NCI-H2081 treated with DMSO at 0.1 percent for 48 hours (cell line): ENCODE measurements around the gene TFDP2.
"Not testable (repeated sequence)": the region's sequence is repeated elsewhere in the genome, so short reads cannot be mapped to it uniquely, and the experiment has no call there.

Source experiments
- DNase-seq: peaks from one replicate; lab custom pipeline; 2025; lab: John Stamatoyannopoulos, UW

Gene TFDP2

GRCh38 chr3:142127941-142128658 is 21.2 kb downstream of the TFDP2 start:
- DNase-seq, result no peak

DNA sequence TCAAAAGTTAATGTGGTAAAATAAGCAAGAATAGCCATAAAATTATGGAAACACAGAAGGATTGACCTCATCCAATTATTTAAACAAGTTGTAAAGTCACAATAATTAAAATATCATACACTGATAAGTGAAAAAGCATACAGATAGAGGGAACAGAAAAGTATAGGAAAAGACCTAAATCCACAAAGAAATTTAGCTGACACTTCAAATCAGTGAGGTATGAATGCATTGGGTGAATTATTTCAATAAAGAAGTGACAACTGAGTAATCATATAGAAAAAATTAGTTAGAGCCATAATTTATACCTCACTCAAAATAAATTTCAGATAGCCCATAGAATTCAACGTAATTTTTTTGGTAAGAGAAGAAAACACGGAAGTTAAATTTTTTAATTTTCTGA is 25.1 kb downstream of the TFDP2 start:
- DNase-seq, result no peak

DNA sequence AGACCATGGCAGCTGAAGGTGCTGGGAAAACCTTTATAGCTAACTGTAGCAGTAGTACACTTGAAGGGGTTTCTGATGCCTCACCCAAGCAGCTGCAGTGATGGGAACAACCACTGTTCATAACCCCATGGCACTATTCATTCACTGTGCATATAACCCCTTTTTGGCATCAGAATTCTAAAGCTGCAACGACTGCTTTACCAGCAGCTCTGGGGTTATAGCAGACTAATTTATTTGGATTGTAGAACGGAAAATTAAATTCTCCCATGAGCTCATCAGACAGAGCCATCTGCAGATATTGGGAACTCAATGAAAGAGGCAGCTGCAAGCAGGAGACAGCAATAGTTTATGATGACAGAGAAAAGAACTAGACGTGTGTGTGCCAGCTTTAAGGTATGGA is 28.6 kb downstream of the TFDP2 start:
- no peak for DNase-seq

DNA sequence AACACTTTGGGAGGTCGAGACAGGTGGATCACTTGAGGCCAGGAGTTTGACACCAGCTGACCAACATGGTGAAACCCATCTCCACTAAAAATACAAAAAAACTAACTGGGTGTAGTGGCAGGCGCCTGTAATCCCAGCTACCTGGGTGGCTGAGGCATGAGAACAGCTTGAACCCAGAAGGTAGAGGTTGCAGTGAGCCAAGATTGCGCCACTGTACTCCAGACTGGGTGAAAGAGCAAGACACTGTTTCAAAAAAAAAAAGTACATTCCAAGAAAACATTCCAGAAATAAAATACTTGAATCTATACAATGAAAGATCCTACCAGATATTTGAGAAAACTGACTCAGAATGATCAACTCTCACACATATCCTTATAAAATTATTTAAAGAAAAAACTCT is 30.4 kb downstream of the TFDP2 start:
- no peak for DNase-seq

GRCh38 chr3:142117056-142117851 is 32.1 kb downstream of the TFDP2 start:
- no peak for DNase-seq

DNA sequence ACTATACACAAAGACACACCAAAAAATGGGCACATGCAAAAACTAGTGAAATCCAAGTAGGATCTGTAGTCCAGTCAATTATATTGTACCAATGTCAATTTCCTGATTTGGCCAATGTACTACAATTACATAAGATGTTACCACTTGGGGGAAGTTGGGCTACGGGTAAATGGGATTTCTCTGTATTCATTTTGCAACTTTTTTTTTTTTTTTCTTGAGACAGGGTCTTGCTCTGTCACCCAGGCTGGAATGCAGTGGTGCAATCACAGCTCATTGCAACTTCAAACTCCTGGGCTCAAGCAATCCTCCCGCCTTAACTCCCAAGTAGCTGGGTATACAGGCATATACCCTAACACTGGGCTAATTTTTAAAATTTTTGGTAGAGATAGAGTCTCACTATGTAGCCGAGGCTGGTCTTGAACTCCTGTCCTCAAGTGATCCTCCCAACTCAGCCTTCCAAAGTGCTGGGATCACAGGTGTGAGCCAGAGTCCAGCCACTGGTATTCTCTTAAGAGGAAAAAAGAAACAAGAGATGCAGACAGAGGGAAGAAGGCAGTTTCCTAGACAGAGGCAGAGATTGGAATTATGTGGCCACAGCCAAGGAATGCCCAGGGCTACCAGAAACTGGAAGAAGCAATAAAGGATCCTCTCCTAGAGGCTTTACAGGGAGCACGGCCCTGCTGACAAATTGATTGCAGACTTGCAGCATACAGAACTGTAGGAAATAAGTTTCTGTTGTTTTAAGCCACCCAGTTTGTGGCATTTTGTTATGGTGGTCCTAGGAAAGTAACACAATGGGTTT is 33.3 kb downstream of the TFDP2 start:
- no peak for DNase-seq

DNA sequence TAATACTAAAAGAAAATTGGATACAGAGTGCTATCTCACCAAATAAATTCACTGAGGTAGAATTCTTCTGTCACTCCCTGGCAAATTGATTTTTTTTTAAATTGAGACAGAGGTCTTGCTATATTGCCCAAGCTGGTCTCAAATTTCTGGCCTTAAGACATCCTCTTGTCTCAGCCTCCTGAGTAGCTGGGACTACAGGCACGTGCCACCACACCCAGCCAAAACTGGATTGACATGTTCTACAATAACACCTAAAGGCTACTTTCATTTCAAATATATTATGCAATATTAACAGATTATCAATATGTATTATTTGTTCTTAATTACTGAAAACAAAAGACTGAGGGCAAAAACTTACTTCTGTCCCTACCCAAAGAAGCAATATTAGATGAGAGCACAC is 36.7 kb downstream of the TFDP2 start:
- no peak for DNase-seq

DNA sequence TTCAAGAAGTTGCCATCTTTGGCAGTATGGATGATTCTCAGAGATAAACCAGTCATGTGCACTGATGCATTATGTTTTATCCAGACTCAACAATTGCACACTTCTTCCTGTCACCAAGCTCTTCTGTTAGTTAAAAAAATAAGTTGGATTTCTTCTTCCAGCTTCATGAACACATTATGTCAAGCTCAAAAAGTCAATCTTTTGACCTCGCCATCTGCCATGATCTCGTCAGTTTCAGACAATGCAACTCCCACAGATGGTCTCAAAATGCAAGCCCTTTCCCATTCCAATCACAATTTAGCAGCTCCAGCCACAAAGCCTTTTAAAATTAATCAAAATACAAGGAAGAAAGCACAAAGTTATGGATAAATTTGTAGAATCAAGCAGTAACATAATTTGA is 42.8 kb downstream of the TFDP2 start:
- no peak for DNase-seq

DNA sequence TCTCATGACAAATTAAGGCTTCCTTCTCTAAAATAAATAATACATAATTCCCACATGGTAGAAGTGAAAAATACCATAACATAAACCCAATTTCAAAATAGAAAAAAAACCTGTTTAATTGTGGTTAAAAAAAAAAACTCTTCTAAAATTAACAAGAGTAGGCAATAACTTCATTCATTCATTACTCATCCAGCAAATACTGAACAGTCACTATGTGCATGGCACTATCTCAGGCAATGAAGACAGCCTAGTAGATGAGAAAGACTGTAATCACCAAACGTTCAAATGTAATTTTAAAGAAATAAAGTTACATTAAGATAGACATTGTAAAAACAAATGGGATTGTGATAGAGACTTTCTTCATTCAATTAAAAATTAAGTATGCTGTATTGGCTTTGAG is 43.4 kb downstream of the TFDP2 start:
- DNase-seq, result no peak

- no peak for DNase-seq
Measured at GRCh38 chr3:142104763-142105162, 44.6 kb downstream of the TFDP2 start.

- DNase-seq, result no peak
Measured at GRCh38 chr3:142098964-142099363, 50.4 kb downstream of the TFDP2 start.

DNA sequence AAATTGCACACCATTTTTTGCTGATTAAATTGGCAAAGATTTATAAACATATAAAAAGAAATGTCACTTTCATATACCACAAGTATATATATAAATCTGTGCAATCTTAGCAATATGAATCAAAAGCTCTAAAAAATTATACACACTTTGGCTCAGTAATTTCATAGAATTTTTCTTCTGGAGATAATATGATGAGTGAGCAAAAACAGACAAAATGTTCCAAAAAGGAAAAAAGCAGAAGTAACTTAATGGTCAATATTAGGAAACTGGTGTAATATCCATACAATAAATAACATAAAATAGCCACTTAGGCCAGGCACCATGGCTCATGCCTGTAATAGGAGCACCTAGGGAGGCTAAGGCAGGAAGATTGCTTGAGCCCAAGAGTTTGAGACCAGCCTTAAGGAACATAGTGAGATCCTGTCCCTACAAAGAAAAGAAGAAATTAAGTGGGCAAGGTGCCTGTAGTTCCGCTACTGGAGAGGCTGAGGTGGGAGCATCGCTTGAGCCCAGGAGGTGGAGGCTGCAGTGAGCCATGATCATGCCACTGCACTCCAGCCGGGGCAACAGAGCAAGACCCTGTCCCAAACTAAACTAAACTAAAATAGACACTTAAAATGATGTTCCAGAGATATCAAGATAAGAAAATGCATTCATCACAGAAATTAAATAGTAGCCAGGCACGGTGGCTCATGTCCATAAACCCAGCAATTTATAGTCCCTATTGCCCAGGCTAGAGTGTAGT is 52.1 kb downstream of the TFDP2 start:
- DNase-seq, result no peak

DNA sequence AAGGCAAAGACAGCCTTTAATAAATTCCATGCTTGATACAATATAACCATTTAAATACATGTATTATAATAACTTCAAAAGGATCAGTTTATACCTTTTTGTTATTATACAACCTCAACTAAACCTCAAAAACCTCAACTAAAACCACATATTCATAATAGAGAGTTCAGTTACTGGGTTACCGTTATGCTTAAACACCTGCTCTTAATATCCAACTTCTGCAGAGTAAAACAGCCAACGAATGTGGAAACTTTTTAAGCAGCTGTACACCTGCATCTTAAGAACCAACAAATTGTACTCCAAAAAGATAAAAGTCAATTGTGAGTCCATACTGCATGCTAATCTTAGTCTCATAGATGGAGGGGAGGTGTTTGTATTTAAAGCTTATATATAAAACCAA is 53.5 kb downstream of the TFDP2 start:
- DNase-seq, result no peak

GRCh38 chr3:142088925-142089324 is 60.4 kb downstream of the TFDP2 start:
- DNase-seq, result not testable (repeated sequence)

DNA sequence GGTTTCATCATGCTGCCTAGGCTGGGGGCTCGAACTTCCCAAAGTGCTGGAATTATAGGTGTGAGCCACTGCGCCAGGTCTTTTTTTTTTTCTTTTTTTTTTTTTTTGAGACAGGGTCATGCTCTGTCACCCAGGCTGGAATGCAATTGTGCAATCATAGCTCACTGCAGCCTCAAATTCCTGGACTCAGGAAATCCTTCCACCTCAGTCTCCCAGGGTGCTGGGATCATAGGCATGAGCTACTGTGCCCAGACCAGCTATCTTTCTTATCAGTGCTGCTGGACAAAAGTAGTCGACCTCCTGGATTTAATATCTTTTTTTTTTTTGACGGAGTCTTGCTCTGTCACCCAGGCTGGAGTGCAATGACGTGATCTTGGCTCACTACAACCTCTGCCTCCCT is 60.8 kb downstream of the TFDP2 start:
- DNase-seq, result no peak

GRCh38 chr3:142087676-142088075 is 61.7 kb downstream of the TFDP2 start:
- no peak for DNase-seq

- DNase-seq, result no peak
Measured at GRCh38 chr3:142086581-142087090, 62.7 kb downstream of the TFDP2 start.

DNA sequence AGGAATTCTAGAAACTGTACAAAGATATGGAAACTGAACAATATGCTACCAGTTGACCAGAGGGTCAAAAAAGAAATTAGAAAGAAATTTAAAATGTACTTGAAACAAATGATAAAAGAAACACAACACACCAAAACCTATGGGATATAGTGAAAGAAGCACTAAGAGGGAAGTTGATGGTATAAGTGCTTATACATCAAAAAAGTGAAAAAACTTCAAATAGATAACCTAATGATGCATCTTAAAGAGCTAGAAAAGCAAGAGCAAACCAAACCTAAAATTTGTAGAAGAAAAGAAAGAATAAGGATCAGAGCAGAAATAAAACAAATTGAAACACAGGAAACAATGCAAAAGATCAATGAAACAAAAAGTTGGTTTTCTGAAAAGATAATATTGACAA is 68.2 kb downstream of the TFDP2 start:
- DNase-seq, result no peak

GRCh38 chr3:142077859-142078500 is 71.4 kb downstream of the TFDP2 start:
- DNase-seq, result no peak

GRCh38 chr3:142077155-142077858 is 72.0 kb downstream of the TFDP2 start:
- DNase-seq, result no peak

- not testable (repeated sequence) for DNase-seq
Measured at GRCh38 chr3:142075656-142076055, 73.7 kb downstream of the TFDP2 start.
